ENCODE data around the gene LPIN1.

GRCh38 chr2:11703700-11704099 is 42.7 kb upstream of the LPIN1 start:
- TF ChIP-seq ZNF768 (CRISPR knock-in tag; IDR thresholded peaks at IDR 0.05) = no peak
- TF ChIP-seq MXI1 (IDR thresholded peaks at IDR 0.05; ENCODE audit: borderline replicate concordance, low read depth, low read length) = no peak
- no peak for TF ChIP-seq PRDM10 (CRISPR knock-in tag; IDR thresholded peaks at IDR 0.05; ENCODE audit: low read depth)
- TF ChIP-seq FOXJ3 (CRISPR knock-in tag; IDR thresholded peaks at IDR 0.05; ENCODE audit: borderline replicate concordance) = no peak
- TF ChIP-seq ARID3A (IDR thresholded peaks at IDR 0.05; ENCODE audit: low read depth, low read length) = no peak
- TF ChIP-seq ZNF513 (CRISPR knock-in tag; conservative IDR thresholded peaks at IDR 0.05) = no peak
- no peak for TF ChIP-seq ZBTB21 (CRISPR knock-in tag; IDR thresholded peaks at IDR 0.05)
